PC-3 (cell line): Measurements from ENCODE around the gene TBX5. TPM values are rescaled to one million over a fixed set of nuclear protein-coding genes. Genes with fewer than 3 reads are reported as not detected.

Experiments
- ATAC-seq: fragments of 200-7000 bp; cut with Tn5 transposase; 2 replicates; pipeline ENCODE4 v1.9.1; 2020; ENCODE audit warnings: mild to moderate bottlenecking, moderate library complexity
- BruUV-seq: library from RNA; stranded (reverse); fragments of 400-500 nt; replicated peaks from 2 replicates; lab custom pipeline; 2021; lab: Mats Ljungman, UMichigan
- CTCF ChIA-PET: fragments of 300-600 bp; sonication (Branson Sonifier 250); formaldehyde crosslinking; loops from one replicate; lab custom pipeline; 2022; ENCODE audit warnings: antibody characterized with exemption; lab: Charles Lee
- POLR2A ChIA-PET: fragments of 300-600 bp; sonication (Branson Sonifier 250); formaldehyde crosslinking; loops from one replicate; lab custom pipeline; 2022; ENCODE audit warnings: antibody characterized with exemption; ENCODE audit not compliant: unreplicated experiment; lab: Charles Lee
- DNase-seq: peaks from one replicate; pipeline ENCODE4 v3.0.0-alpha.2; 2015
- H2AFZ ChIP-seq: fragments of 300-600 bp; sonication (generic); 2 replicates; pipeline ENCODE4 v1.6.0; 2016; ENCODE audit warnings: antibody characterized with exemption, low read length
- H3F3A ChIP-seq: fragments of 300-600 bp; sonication (generic); one replicate; pipeline ENCODE4 v1.6.0; 2017; ENCODE audit warnings: antibody characterized with exemption, low read length, control low read depth, mild to moderate bottlenecking; ENCODE audit not compliant: unreplicated experiment
- H3K27ac ChIP-seq: fragments of 300-600 bp; sonication (generic); 2 replicates; pipeline ENCODE4 v1.5.1; 2016; ENCODE audit warnings: mild to moderate bottlenecking, low read length
- H3K27me3 ChIP-seq: fragments of 300-600 bp; sonication (generic); 2 replicates; pipeline ENCODE4 v1.6.1; 2016; ENCODE audit warnings: low read length, mixed read lengths
- H3K36me3 ChIP-seq: fragments of 300-600 bp; sonication (generic); 2 replicates; pipeline ENCODE4 v1.6.1; 2016; ENCODE audit warnings: low read depth, mixed run types, low read length, mixed read lengths
- H3K4me1 ChIP-seq: fragments of 300-600 bp; sonication (generic); 2 replicates; pipeline ENCODE4 v1.5.1; 2016; ENCODE audit warnings: low read length; ENCODE audit not compliant: insufficient read depth
- H3K4me2 ChIP-seq: fragments of 300-600 bp; sonication (generic); 2 replicates; pipeline ENCODE4 v1.6.0; 2016; ENCODE audit warnings: low read length
- H3K4me3 ChIP-seq: fragments of 300-600 bp; sonication (generic); 2 replicates; pipeline ENCODE4 v1.5.1; 2016; ENCODE audit warnings: mild to moderate bottlenecking, low read length, mixed read lengths
- H3K79me2 ChIP-seq: fragments of 300-600 bp; sonication (generic); 2 replicates; pipeline ENCODE4 v1.6.1; 2017; ENCODE audit warnings: low read length, mixed read lengths
- H3K9ac ChIP-seq: fragments of 300-600 bp; sonication (generic); 2 replicates; pipeline ENCODE4 v1.6.0; 2016; ENCODE audit warnings: mild to moderate bottlenecking, low read length
- H3K9me2 ChIP-seq: fragments of 300-600 bp; sonication (generic); replicated peaks from 2 replicates; pipeline ENCODE4 v1.6.1; 2016; ENCODE audit warnings: mixed run types, low read length, mixed read lengths
- H3K9me3 ChIP-seq: fragments of 300-600 bp; sonication (generic); 2 replicates; pipeline ENCODE4 v1.6.1; 2016; ENCODE audit warnings: low read length, mixed read lengths
- H4K20me1 ChIP-seq: fragments of 300-600 bp; sonication (generic); 2 replicates; pipeline ENCODE4 v1.6.1; 2016; ENCODE audit warnings: low read length, mixed read lengths
- CTCF ChIP-seq: fragments of 300-600 bp; sonication (generic); conservative IDR thresholded peaks from 2 replicates; pipeline ENCODE4 v1.5.1; 2017; ENCODE audit warnings: antibody characterized with exemption, low read depth, mild to moderate bottlenecking, low read length
- EZH2 ChIP-seq: fragments of 300-600 bp; sonication (generic); IDR thresholded peaks from one replicate; pipeline ENCODE4 v1.6.1; 2017; ENCODE audit warnings: antibody characterized with exemption, mild to moderate bottlenecking, low read length; ENCODE audit not compliant: unreplicated experiment
- EZH2phosphoT487 ChIP-seq: fragments of 300-600 bp; sonication (generic); IDR thresholded peaks from 2 replicates; pipeline ENCODE4 v1.6.1; 2018; ENCODE audit warnings: mild to moderate bottlenecking, antibody characterized with exemption, low read length, borderline replicate concordance
- intact Hi-C: fragments of 100-400 bp; cut with micrococcal nuclease; formaldehyde crosslinking; loops from 2 replicates; pipeline ENCODE4 v1.9.0; 2023
- total RNA-seq: library from RNA; depleted of rRNA; stranded (reverse); fragments of >200 nt; gene quantifications from 2 replicates; pipeline ENCODE4 v1.2.3, GENCODE V29; 2014

The TBX5 gene
- total RNA-seq, 1 experiment from 2014 or later = not detected

GRCh38 chr12:114342656-114343055, 63.3 kb downstream of the TBX5 start:
- no peak overlapping the region for H2AFZ ChIP-seq

GRCh38 chr12:114341635-114342034, 64.3 kb downstream of the TBX5 start:
- intact Hi-C loops = no loop called here
- ATAC-seq (no peak), DNase-seq (no peak)
- no peaks in the 10 kb centered on the region for H3F3A ChIP-seq
- no peaks in the 10 kb centered on the region for H3K79me2 ChIP-seq
- H2AFZ ChIP-seq = no peak overlapping the region
- no peak overlapping the region for H3K4me2 ChIP-seq
- H3K9ac ChIP-seq = no peak overlapping the region
- H3K4me3 ChIP-seq = no peak overlapping the region
- no peaks in the 10 kb centered on the region for H4K20me1 ChIP-seq
- H3K9me2 ChIP-seq = no peaks in the 10 kb centered on the region; the same call in 1 of the 2 replicates
- no peaks in the 10 kb centered on the region for H3K36me3 ChIP-seq
- ChIA-PET CTCF (no interaction called here), POLR2A (no interaction called here)
- H3K4me1 ChIP-seq = no peaks in the 10 kb centered on the region
- H3K27me3 ChIP-seq = peaks cover 43% of the 10 kb centered on the region
- no peak overlapping the region for H3K27ac ChIP-seq
- TF ChIP-seq EZH2phosphoT487 (no peak), EZH2 (no peak), CTCF (no peak)
- no peaks in the 10 kb centered on the region for H3K9me3 ChIP-seq
- no TSS peak for BruUV-seq

More at GRCh38 chr12:114342656-114343055, 63.3 kb downstream of the TBX5 start:
- ChIA-PET CTCF (no interaction called here), POLR2A (no interaction called here)
- Histone ChIP-seq H3K9me2 (no peaks in the 10 kb centered on the region; the same call in 1 of the 2 replicates), H3K9me3 (no peaks in the 10 kb centered on the region), H3K4me2 (no peak overlapping the region), H3F3A (no peaks in the 10 kb centered on the region), H3K4me3 (no peak overlapping the region), H3K27ac (no peak overlapping the region), H3K9ac (no peak overlapping the region), H3K27me3 (peaks cover 39% of the 10 kb centered on the region), H3K4me1 (no peaks in the 10 kb centered on the region), H4K20me1 (no peaks in the 10 kb centered on the region), H3K36me3 (no peaks in the 10 kb centered on the region), H3K79me2 (no peaks in the 10 kb centered on the region)
- ATAC-seq = no peak
- TF ChIP-seq EZH2 (no peak), CTCF (no peak), EZH2phosphoT487 (no peak)
- DNase-seq = no peak
- no TSS peak for BruUV-seq
- intact Hi-C loops = no loop called here

GRCh38 chr12:114340231-114340630, 65.7 kb downstream of the TBX5 start:
- ATAC-seq (no peak), DNase-seq (no peak)
- intact Hi-C loops = no loop called here
- Histone ChIP-seq H3K9ac (no peak overlapping the region), H3K4me2 (no peak overlapping the region), H3K4me1 (no peaks in the 10 kb centered on the region), H3K27ac (no peak overlapping the region), H3K4me3 (no peak overlapping the region), H3K36me3 (no peaks in the 10 kb centered on the region), H3K27me3 (peaks cover 46% of the 10 kb centered on the region), H3K79me2 (no peaks in the 10 kb centered on the region), H3K9me2 (no peaks in the 10 kb centered on the region; the same call in 1 of the 2 replicates), H2AFZ (no peak overlapping the region), H3K9me3 (no peaks in the 10 kb centered on the region), H3F3A (no peaks in the 10 kb centered on the region), H4K20me1 (no peaks in the 10 kb centered on the region)
- no TSS peak for BruUV-seq
- ChIA-PET CTCF (no interaction called here), POLR2A (no interaction called here)
- TF ChIP-seq EZH2phosphoT487 (no peak), CTCF (no peak), EZH2 (no peak)
